Measurements from ENCODE around the gene ZC3H13.

- TF ChIP-seq, protein P1, sequence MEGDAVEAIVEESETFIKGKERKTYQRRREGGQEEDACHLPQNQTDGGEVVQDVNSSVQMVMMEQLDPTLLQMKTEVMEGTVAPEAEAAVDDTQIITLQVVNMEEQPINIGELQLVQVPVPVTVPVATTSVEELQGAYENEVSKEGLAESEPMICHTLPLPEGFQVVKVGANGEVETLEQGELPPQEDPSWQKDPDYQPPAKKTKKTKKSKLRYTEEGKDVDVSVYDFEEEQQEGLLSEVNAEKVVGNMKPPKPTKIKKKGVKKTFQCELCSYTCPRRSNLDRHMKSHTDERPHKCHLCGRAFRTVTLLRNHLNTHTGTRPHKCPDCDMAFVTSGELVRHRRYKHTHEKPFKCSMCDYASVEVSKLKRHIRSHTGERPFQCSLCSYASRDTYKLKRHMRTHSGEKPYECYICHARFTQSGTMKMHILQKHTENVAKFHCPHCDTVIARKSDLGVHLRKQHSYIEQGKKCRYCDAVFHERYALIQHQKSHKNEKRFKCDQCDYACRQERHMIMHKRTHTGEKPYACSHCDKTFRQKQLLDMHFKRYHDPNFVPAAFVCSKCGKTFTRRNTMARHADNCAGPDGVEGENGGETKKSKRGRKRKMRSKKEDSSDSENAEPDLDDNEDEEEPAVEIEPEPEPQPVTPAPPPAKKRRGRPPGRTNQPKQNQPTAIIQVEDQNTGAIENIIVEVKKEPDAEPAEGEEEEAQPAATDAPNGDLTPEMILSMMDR (conservative IDR thresholded peaks at IDR 0.05 in 1 of 2, IDR thresholded peaks at IDR 0.05 in 1 of 2; ENCODE audit: extremely low read depth in 1 of 2, insufficient read depth in 1 of 2, low read depth in 1 of 2, low read length in 2 of 2), result no peak
- TF ChIP-seq EZH2 (IDR thresholded peaks at IDR 0.05; ENCODE audit: borderline replicate concordance, low read length), result no peak
Measured at GRCh38 chr13:45907503-45907902, 145.0 kb downstream of the ZC3H13 start.
